ENCODE results near the gene PCMT1.

GRCh38 chr6:149777624-149778023 is 28.1 kb downstream of the PCMT1 start:
- no peak for TF ChIP-seq CTCF (IDR thresholded peaks at IDR 0.05)
- TF ChIP-seq EZH2 (IDR thresholded peaks at IDR 0.05; ENCODE audit: borderline replicate concordance, insufficient read depth, low read depth, low read length, poor library complexity, severe bottlenecking), result no peak
